K562 (cell line): ENCODE results near the gene AP3B2. TPM values are rescaled to one million over a fixed set of nuclear protein-coding genes. Genes with fewer than 3 reads are reported as not detected.

Experiments
- ARID2 ChIP-seq: fragments of 450-650 bp; IDR thresholded peaks from 2 replicates; pipeline ENCODE4 v1.6.1; 2017; ENCODE audit warnings: antibody characterized with exemption, mild to moderate bottlenecking
- ELK3 ChIP-seq: fragments of 450-650 bp; formaldehyde crosslinking; IDR thresholded peaks from 2 replicates; pipeline ENCODE4 v1.4.0; 2020; ENCODE audit warnings: mild to moderate bottlenecking
- NCOA6 ChIP-seq: fragments of 450-650 bp; IDR thresholded peaks from 2 replicates; pipeline ENCODE4 v1.6.1; 2017; ENCODE audit warnings: mild to moderate bottlenecking
- PML ChIP-seq: IDR thresholded peaks from 2 replicates; pipeline ENCODE4 v1.6.1; 2012; ENCODE audit warnings: low read length, inconsistent platforms
- REST ChIP-seq, 2 experiments: fragments of 450-650 bp; formaldehyde crosslinking in 1 of 2; IDR thresholded peaks; 2 replicates each; pipeline versions ENCODE4 v1.4.0 to v1.6.1; 2014 to 2020; ENCODE audit warnings: mild to moderate bottlenecking in 2 of 2, borderline replicate concordance in 1 of 2, low read depth in 1 of 2
- RHOXF2B ChIP-seq: fragments of 250-450 bp; sonication (Bioruptor Pico); conservative IDR thresholded peaks from 2 replicates; pipeline ENCODE4 v1.5.1; 2021
- SMARCC2 ChIP-seq: fragments of 450-650 bp; IDR thresholded peaks from 2 replicates; pipeline ENCODE4 v1.6.1; 2017; ENCODE audit warnings: antibody characterized with exemption, moderate library complexity, mild to moderate bottlenecking, low read depth
- THAP7 ChIP-seq: fragments of 250-450 bp; sonication (Bioruptor Pico); IDR thresholded peaks from 2 replicates; pipeline ENCODE4 v1.5.0; 2021
- ZNF507 ChIP-seq: conservative IDR thresholded peaks from 2 replicates; pipeline ENCODE4 v1.6.1; 2017; ENCODE audit warnings: missing genetic modification characterization, missing compliant biosample characterization
- ZNF518B ChIP-seq: fragments of 250-450 bp; sonication (Bioruptor Pico); IDR thresholded peaks from 2 replicates; pipeline ENCODE4 v1.5.0; 2021; ENCODE audit warnings: mild to moderate bottlenecking, moderate library complexity
- polyA plus RNA-seq, 8 experiments: library from polyadenylated mRNA; depleted of rRNA in 4 of 8; stranded (reverse) in 5 of 8; unstranded in 3 of 8; fragments of >200 nt; fragmentation: Nextera tagmentation in 2 of 8; fragmentation: Illumina TruSeq in 1 of 8; extraction: Ambion mirVana in 2 of 8; extraction: Trizol in 1 of 8; gene quantifications; 2 replicates each; pipeline versions ENCODE4 v1.2.1 to v1.2.3, GENCODE V29; 2011 to 2014; ENCODE audit warnings: inconsistent platforms in 1 of 8, missing spikeins in 1 of 8
- total RNA-seq, 7 experiments: library from RNA; depleted of rRNA in 6 of 7; stranded (reverse); fragments of >200 nt in 6 of 7; fragmentation: Illumina TruSeq in 2 of 7; extraction: Trizol in 2 of 7; gene quantifications; 2 replicates each; pipeline versions ENCODE4 v1.2.1 to v1.2.3, GENCODE V29; 2011 to 2021; ENCODE audit warnings: low replicate concordance in 1 of 7

AP3B2 gene
- total and polyA plus RNA-seq, 9 of the 15 experiments (the other 6 are each of a cell fraction or from before 2014, with no cell fraction given): 0.03 to 0.15 (median 0.10) TPM; not detected in 2

- no peak for TF ChIP-seq ZNF518B (CRISPR knock-in tag)
- TF ChIP-seq ZNF507 (tag): no peak
- TF ChIP-seq SMARCC2: peak; percentile 28; the same call in 1 of the 2 replicates
- peak; percentile 92 for TF ChIP-seq NCOA6
- no peak for TF ChIP-seq ELK3 (CRISPR knock-in tag)
- TF ChIP-seq PML: peak; percentile 63; the same call in 1 of the 2 replicates
- 0 out of 2 replicates have a peak, but pooled peaks have one; percentile 35 for TF ChIP-seq THAP7 (CRISPR knock-in tag)
- peak; percentile 20; the same call in 1 of the 2 replicates for TF ChIP-seq ARID2
- TF ChIP-seq RHOXF2B: no peak
- peak; percentile 46; the same call in 1 of the 2 replicates for TF ChIP-seq REST (IDR thresholded peaks at IDR 0.05; ENCODE audit: borderline replicate concordance)
- no peak for TF ChIP-seq REST (CRISPR knock-in tag; IDR thresholded peaks at IDR 0.05; ENCODE audit: low read depth)
Measured at GRCh38 chr15:82680200-82681102, 29.2 kb downstream of the AP3B2 start (continued).
